HPDE6-E6E7 (cell line): ENCODE results near the gene C2orf15.
"Not testable (repeated sequence)": the region's sequence is repeated elsewhere in the genome, so short reads cannot be mapped to it uniquely, and the experiment has no call there.

Source experiments
- DNase-seq: peaks from one replicate; pipeline ENCODE4 v3.0.0; 2011; ENCODE audit warnings: missing footprints; ENCODE audit errors: extremely low spot score

C2orf15 gene, protein sequence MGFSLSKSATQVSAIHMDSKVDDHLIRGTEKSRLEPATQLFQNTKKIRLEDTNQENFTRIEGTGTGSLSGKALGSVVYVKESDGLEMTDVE

DNA sequence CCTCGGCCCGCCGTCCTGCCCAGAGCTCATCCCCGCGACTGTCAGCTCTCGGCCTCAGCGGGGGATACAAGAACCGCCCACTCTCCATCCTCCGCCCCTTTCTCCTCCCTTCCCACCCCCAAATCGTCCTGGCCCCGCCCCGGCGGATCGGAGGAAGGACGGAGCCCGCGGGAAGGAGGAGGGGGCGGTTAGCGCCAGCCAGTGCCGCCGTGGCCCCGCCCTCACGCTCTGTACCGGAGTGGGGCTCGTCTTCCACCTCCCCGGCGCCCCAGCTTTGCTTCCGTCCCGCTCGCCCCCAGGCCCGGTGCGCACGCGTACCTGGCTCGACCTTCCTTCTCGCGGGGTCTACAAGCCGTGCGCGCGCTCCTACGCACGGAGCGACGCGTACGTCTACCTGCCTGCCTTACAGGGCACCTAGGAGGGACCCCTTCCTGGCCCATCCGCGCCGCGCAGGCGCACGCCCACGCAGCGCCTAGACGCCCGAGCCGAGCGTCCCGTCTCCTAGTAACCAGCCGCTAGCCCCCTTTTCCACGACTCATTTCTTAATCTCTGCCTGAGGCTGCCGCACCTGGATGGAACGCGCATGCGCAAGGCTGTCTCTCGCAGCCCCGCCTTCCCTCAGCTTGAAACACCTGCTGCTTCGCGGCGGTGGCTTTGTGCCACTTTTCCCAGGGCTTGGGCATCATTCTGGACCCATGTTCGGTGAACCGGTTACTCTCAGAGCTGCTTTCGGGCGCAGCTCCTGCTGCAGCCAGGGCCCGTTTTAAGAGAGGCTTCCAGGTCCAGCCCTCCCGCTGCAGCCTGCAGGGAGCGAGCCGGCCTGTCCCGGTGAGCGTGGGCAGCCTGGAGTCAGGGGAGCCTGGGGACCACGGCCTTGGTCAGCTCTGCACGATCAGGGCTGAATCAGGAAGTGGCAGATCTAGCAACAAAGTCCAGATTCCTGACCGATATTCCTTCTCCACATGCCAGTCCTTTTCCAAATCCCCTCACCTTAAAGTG is at the start of gene C2orf15:
C2orf15 (plus strand) TSS at position 598 of the 999 bp plus-strand sequence. CDS start 8,852 bp downstream, outside the sequence.
- DNase-seq = peak; percentile 82

GRCh38 chr2:99096728-99097127 is 44.8 kb upstream of the C2orf15 start:
- no peak for DNase-seq

GRCh38 chr2:99101697-99102096 is 39.8 kb upstream of the C2orf15 start:
- no peak for DNase-seq

- no peak for DNase-seq
These were observed 37.5 kb upstream of the C2orf15 start for GRCh38 chr2:99104006-99104405.

- DNase-seq = no peak
These were observed 34.6 kb upstream of the C2orf15 start for GRCh38 chr2:99106913-99107312.

- no peak for DNase-seq
These were observed 30.3 kb upstream of the C2orf15 start for GRCh38 chr2:99111236-99111635.

- no peak for DNase-seq
These were observed 29.6 kb upstream of the C2orf15 start for GRCh38 chr2:99111945-99112344.

DNA sequence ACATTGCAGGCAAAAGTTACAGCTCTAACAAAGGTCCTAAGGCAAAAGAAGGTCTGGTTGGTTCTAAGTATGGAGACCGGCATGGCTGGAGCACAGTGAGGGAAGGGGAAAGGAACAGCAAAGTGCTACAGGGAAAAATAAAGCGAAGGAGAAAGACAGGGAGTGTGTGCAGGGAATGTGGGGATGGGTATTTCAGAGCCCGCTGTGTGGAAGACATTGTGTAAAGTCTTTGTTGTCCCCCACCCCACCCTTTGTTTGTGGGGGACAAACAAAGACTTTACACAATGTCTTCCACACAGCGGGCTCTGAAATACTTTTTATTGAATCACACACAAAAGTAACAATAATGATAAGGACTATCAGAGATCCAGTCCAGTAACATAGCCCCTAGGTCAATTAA is 28.9 kb upstream of the C2orf15 start:
- no peak for DNase-seq

DNA sequence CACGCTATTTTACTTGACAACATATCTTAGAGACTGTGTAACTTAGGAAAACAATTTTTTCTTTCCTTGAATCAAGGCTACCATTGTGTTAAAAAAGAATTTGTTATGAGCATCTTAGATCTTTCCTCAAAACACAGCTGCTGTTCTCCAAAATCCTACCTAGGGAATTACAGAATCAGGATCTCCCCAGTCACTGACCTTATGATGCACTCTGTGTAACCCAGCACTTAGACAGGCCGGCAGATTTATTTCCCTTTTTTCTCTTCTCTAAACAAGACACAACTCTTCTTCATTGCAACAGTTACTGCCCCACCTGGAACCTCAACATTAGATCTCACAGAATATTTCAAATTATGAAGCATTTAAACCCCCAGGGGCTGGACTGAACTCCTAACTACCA is 13.5 kb upstream of the C2orf15 start:
- DNase-seq = no peak

DNA sequence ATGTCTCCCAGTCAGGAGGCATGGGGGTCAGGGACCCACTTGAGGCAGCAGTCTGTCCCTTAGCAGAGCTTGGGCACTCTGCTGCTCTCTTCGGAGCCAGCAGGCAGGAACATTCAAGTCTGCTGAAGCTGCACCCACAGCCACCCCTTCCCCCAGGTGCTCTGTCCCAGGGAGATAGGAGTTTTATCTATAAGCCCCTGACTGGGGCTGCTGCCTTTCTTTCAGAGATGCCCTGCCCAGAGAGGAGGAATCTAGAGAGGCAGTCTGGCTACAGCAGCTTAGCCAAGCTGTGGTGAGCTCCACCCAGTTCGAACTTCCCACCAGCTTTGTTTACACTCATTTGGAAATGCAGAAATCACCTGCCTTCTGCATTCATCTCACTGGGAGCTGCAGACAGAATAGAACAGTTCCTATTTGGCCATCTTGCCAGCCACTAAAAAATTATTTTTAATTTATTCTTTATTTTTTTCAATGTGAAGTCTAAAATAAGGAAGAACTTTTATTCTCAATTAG is 6.4 kb upstream of the C2orf15 start:
- not testable (repeated sequence) for DNase-seq

GRCh38 chr2:99139003-99139402 is 2.5 kb upstream of the C2orf15 start:
- no peak for DNase-seq

- no peak for DNase-seq
These were observed 1.2 kb upstream of the C2orf15 start for GRCh38 chr2:99140056-99140859.

GRCh38 chr2:99140860-99141109 is 722 bp upstream of the C2orf15 start:
- DNase-seq = no peak

DNA sequence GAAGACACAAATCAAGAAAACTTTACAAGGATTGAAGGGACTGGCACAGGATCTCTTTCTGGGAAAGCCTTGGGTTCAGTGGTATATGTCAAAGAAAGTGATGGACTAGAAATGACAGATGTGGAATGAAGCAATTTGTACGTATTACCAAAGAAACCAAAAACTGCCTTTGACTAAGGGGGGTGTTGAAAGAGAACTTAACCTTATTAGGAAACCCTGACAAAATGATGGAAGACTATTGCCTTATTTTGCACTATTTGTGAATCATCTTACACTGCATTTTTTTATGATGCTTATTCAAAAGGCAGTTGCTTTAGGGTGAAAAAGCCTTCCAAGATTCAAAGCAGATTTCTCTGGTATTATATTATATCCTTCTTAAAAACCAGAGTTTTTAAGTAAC is 9.2 kb downstream of the C2orf15 start:
- DNase-seq = no peak

DNA sequence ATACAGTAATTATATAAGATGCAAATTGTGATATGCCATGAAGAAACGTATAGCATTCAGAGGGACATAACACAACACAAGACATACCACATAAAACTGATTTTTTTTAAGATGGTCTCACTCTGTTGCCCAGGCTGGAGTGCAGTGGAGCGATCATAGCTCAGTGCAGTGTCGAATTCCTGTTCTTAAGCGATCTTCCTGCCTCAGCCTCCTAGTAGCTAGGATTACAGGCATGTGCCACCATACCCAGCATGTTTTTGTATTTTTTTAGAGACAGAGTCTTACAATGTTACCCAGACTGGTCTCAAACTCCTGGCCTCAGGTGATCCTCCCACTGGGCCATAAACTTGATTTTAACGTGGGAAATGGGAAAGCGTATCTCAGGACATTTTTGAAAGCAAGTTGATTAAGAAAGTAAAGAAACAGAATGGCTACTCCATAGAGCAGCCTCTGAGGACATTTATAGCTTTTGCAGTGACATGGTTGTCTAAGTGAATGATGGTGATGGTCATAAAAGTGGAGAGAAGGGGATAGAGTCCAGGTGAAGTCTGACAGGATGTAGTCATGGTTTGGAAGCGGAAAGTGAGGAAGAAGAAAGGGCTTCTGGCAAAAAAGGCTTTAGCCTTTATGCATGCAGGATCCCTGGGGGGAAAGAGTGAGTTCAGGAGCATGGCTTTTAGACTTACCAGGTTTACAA is 10.8 kb downstream of the C2orf15 start:
- DNase-seq = no peak

DNA sequence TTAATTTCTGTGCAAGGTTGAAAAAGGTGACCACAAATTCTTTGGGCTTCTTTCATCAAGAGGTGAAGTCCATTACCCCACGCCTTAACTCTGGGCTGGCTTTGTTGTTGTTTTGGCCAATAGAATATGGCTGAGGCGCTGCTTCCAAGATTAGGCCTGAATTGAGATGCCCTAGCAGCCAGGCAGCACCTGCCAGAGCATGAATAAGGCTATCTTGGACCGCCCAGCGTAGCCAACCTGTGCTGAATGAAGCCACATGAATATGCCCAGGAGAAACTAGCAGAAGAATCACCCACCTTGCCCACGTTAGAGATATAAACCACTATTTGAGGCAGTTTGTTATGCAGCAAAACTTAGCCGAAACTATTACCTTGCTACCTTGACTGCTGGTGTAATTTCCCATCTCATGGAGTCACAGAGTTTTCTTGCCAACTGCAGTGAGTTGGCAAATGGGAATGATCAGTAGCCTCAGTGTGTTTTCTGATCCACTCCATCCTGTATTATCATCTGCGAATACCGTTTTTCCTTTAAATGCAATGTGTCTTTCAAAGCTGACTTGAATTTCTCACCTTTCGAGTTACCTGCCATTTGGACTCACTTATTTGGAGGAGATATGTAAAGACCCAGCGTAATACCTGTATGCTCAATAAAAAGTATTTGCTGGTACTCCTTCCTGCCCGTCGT is 12.6 kb downstream of the C2orf15 start:
- DNase-seq = peak; percentile 10

DNA sequence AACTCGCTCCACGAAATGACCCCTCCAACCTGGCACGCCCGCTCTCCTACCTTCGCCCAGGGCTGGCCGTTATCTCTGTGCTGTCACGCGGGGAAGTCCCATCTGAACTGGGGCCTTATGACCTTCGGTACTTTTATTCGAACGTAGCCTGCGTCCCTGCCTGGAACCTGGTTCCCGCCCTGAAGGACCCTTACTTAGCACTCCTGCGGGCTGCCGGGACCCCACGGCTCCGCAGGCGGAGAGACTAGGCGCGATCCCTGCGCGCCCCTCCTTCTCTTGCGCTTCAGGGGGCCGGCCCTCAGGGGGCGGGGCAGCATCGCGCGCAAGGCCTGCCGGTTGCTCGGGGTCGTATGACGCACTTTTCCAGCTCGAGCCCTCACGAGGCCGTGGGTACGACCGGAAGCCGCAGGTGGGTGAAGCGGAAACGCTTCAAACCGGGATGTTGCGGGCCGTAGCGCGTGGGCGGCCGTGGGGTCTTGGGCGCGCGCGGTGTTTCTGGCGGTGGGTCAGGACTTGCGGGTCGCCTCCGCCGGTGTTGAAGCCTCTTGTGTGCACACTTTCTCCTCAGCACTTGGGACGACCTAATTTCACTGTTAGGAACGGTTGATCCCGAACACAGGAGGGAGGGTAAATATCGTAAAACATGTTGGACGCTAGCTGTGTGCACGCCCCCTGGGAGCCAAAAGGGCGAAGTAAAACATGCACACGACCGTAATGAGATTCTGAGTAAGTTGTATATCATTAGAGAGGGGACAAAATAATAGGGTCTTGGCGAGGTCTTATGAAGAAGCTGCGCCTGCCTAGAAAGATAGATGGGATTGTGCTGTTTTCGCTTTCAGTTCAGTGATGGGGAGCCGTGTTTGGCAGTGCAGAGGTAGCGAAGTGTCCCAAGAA is 13.4 kb downstream of the C2orf15 start, which contains the start of the genes LIPT1 and TSGA10:
LIPT1 (plus strand) TSS at position 325 of the 894 bp plus-strand sequence. CDS start 6,991 bp downstream, outside the sequence.
TSGA10 (minus strand) TSS at position 300 of the 894 bp plus-strand sequence. CDS start 45,503 bp downstream, outside the sequence.
- DNase-seq = peak; percentile 91

DNA sequence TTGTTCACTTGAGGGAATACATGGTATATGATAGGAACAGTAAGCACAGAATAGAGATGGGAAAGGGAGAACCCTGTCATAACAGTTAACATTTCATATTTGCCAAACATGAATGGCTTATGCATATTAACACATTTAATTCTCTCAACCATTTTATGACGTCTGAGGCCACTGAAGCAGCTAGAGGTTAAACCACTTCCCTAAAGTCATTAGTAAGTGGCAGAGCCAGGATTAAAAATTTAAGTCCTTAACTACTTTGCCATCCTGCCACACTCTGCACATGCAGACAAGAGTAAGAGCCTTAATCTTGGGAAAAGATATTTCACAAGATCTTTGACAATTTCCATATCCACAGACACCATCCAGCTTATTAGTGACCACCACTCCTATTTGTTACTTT is 15.4 kb downstream of the C2orf15 start:
- DNase-seq = no peak

DNA sequence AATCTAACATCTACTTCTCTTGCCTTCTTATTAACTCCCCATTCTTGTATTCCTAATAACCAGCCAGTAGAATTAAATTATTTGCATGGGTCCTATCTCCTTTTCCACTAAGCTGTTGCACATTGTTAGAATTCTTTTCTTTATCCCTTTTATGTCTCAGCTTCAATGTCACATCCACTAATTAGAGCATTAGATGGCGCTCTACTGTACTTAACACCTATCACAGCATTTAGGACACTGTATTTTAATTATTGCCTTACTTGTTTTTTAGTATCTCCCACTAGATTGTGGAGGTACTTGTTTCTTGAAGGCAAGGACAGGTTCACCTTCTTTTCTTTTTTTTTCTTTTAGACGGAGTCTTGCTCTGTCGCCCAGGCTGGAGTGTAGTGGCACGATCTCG is 17.1 kb downstream of the C2orf15 start:
- no peak for DNase-seq

DNA sequence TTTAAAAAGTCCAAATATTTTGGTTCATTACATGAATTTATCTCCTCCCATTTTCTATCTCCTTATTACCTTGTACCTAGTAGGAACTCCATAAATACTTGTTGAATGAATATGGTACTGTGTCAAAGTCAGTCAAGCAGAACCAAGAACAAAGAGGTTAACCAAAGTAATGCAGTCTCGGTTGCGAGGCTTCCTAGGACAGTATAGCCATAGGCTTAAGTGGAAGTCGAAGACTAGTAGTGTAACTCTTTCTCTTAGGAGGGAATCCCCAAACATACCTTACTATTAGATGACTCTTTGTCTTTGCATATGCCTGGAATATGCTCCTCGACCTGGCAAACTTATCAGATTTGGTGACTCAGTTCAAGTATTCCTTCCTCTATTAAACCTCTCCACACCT is 18.1 kb downstream of the C2orf15 start:
- no peak for DNase-seq
